HG02623 (cell line): ENCODE measurements around the gene AMZ2.
"Not testable (repeated sequence)": the region's sequence is repeated elsewhere in the genome, so short reads cannot be mapped to it uniquely, and the experiment has no call there.

Experiments used
- ATAC-seq: cut with Tn5 transposase; IDR thresholded peaks from one replicate; pipeline ENCODE4 v1.9.1; 2021; ENCODE audit warnings: moderate library complexity; ENCODE audit not compliant: unreplicated experiment

The AMZ2 gene

DNA sequence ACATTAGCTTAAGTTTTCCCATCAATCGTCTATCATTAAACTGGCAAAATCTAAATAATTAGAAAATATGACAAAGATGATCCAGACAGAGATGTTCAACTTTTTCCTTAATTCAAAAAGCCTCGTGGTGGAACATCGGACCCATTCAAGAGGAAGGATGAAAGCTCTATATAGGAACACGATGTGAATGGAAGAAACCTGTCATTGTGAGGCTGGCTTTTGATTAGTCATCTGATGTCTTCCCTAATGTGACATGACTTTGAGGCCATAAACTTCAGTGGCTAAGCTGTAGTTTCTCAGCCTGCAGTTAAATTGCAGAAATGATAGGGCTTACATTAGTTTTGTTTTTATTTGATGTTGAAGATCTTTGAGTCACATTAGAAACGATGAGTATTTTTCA lies 1.0 kb downstream of the AMZ2 start:
- ATAC-seq: no peak

DNA sequence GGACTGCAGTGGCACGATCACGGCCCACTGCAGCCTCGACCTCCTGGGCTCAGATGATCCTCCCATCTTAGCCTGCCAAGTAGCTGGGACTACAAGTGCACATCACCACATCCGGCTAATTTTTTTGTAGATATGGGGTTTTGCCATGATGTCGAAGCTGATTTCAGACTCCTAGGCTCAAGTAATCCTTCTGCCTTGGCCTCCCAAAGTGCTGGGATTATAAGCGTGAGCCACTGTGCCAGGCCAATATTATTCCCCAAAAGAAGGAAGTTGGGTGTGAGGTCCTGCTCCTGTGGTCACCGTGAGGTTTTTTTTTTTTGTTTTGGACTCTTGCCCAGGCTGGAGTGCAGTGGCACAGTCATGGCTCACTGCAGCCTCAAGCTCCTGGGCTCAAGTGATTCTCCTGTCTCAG lies 1.5 kb downstream of the AMZ2 start:
- no peak for ATAC-seq

DNA sequence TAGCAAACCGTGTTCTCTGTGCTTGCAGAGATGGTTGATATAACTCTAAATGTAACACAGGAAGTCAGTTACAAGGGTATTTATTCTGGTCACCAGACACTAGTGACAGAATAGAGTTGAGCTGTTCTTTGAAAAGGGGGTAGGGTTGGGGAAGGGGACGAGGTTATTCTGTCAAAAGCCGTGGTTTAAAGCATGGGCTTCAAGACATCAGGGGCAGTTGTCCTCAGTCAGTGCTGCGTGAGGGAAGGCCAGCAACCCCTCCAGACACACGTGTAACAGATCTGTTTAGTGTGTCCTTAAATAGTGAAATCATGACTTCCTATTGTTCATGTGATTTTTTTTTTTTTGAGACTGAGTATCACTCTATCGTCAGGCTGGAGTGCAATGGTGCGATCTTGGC lies 5.6 kb downstream of the AMZ2 start:
- ATAC-seq: not testable (repeated sequence)

DNA sequence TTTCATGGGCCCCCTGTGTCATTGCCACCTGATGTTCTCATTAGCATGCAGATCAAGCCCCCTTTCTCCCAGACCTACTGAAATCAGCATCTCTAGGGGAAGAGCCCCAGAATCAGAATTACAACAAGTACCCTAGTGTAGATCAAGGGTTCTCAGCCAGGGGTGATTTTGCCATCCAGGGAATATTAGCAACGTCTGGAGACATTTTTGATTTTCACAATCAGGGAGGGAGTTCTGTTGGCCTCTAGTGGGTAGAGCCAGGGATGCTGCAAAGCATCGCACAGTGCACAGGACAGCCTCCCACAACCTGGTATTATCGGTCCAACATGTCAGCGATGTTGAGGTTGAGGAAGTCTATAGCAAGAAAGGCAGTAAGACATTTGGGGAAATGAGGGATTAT lies 7.3 kb downstream of the AMZ2 start:
- no peak for ATAC-seq

DNA sequence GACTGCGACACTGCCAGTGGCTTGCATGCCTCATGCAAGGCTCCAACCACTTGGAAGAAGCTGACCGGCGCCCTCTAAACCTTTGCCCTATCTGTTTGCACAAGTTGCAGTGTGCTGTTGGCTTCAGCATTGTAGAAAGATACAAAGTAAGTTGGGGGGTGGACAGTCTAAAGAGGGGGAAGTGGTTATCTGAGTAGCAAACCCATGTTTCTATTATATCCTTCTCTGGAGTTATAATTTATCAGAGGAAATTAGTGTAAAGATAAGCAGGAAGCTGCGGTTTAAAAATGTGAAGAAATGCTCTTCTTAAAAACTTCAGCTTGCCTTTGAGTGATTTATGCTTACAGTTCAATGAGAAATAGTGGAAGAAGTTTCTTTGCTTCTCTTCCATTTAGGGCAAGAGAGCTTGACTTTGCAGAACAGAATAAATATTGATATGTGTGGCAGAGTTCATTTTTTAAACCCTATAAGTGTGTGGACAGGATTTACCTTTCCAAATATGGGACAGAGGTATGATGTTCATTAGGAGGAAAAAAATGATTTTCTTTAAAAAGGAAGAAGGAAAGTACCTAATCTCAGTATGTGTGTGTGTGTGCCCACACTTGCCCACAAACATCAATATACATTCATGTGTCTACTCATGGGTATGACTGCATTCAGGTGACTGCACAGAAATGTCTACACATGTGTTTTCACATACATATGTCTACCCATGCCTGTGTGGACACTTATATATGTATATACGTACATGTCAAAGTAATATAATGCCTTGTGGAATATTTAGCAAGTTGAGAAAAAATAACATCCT lies 8.1 kb downstream of the AMZ2 start:
- no peak for ATAC-seq

DNA sequence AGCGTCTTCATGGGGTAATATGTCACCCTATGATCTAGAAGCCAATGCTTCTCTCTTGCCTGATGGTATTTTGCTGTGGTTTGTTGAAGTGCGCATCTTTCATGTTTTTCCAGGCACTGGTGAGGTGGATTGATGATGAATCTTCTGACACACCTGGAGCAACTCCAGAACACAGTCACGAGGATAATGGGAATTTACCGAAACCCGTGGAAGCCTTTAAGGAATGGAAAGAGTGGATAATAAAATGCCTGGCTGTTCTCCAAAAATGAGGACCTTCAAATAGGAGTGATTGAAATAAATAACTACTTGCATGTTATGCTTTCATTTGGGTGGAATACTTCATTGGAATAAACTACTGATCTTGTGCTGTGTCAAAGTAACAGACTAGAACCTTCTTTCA lies 8.9 kb downstream of the AMZ2 start:
- ATAC-seq: not testable (repeated sequence)

DNA sequence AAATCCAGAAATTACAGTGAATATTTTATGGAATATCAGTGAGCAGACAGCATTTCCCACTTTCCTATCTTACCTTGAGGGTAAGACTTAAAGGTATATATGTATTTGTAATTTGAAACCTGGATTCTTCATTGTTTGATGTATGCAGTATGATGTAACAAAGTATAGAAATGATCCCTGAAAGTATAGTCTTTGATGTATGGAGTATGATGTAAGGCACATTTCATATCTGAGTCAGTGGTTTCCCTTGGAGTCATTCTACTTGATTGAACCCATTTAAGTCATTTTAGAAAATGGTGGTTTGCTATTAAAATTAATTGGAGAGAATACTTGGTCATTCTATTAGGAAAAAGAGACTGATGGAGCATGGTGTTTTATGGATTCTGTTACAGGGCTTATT lies 10.1 kb downstream of the AMZ2 start:
- no peak for ATAC-seq

DNA sequence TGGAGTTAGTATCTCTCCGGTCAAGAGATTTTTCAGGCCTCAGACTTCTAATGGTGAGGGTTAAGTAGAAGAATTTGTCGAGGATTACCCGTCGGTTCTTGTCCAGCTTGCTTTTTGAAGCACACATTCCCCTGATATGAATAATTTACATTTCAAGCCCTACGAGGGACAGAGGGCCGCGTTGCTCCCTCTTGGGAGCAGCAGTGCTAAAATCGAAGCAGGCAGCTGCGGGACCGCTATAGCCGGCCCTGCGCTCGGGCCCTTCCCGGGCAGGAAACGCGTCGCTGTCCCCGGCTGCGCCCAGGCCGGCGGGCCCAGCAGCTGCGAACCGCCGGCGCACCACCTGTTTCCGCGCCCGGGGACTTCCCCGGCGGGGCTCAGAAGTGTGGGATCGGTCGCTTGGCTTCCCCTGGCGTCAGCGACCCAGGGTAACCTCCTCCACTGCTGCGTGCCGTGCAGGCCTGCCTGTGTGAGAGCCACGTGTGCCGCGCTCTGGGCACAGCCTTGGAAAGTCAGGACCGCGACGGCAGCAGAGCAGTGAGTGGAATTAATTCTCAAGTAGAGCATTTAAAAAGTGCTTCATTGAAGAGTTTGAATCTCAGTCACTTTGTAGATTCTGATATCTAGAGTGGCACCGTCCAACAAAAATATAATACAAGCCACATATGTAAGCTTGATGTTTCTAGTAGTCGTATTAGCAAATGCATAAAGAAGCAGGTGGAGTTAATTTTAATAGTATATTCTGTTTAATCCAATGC lies 11.2 kb downstream of the AMZ2 start:
- peak; percentile 84 for ATAC-seq

DNA sequence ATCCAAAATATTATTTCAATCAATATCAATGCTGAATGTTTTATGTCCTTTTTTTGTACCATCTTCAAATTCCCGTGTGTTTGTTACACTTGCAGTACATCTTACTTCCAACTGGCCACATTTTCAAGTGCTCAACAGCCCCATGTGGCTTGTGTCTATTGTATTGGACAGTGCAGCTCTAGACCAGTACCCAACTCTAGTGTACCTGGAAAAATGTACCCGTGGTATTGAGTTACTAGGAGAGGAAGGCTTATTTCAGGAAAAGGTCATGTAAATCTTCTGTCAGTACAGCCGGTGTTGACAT lies 11.8 kb downstream of the AMZ2 start:
- not testable (repeated sequence) for ATAC-seq

DNA sequence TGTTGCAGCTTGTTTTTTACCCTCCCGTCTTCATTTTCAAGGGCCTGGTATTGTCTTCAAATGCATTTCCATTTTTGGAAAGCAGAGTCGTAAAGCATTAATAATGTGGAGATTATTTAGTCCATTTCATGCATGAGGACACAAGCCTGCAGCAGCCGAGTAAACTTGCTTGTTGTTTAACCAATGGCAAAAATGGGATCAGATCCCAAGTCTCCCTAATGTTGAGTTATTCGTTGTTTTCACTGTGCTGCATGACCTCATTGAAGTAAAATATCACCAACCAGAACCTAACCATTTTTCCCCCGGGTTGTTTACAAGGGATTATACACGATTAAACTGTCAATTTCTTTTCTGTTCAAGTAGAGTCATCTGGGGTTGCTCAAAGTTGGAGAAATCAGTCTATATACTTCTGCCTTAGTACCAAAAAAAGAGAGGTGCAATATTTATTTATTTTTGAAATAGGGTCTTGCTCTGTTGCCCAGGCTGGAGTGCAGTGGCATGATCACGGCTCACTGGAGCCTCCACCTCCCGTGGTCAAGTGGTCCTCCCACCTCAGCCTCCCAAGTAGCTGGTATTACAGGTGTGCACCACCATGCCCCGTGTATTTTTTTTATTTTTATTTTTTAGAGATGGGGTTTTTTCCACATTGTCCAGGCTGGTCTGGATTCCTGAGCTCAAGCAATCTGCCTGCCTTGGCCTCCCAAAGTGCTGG lies 12.4 kb downstream of the AMZ2 start:
- no peak for ATAC-seq

DNA sequence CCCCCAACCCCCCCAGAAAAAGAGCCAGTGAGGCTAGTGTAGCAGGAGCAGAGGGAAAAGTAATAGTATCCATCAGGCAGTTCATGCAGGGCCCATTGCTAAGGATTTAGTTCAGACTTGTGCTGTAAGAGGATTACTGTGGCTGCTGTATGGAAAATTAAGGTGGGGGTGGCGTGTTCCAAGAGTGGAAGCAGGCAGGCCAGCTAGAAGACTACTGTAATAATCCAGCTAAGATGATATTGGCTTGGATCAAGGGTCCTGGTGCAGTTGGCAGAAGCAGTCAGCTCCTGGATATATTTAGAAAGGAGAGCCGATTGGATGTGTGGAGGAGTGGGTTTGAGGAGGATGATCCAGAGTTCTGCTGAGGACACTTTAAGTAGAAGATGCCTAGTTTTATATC lies 14.6 kb downstream of the AMZ2 start:
- not testable (repeated sequence) for ATAC-seq

DNA sequence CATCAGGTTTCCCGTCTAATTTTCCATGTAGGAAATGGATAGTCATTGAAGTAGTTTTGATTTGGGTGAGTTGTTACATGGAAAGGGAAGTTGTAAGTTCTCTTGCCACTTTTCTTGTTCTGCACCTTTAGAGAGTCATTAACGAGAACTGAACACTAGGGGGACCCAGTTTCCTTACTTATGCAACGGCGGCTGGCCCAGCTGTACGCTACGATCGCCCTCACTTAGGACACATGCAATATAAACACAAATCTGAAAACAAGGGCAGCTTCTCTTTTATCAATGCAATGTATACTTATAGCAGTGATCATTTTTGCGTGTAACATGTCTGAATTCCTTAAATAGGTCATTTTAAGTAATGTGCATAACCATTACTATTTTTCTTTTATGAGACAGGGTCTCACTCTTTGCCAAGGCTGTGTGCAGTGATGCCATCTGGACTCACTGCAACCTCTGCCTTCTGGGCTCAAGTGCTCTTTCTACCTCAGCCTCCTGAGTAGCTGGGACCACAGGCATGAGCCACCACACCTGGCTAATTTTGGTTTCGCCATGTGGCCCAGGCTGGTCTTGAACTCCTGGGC lies 15.3 kb downstream of the AMZ2 start:
- ATAC-seq: peak; percentile 43

DNA sequence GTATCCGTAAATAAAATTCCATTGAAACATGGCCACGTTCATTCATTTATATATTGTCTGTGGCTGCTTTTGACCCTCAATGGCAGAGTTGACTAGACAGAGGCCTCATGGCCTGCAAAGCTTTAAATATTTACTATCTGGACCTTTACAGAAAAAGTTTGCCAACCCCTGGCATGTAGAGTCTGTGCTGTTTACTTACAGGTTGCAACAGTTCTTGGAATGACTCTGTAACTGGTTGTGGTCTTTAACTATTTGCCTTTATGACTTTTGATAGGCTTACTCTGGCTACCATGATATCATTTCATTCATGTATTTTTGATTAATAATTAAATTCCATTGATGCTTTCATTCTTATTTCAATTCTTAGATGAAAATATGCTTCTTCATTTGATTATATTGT lies 18.0 kb downstream of the AMZ2 start:
- ATAC-seq: not testable (repeated sequence)

DNA sequence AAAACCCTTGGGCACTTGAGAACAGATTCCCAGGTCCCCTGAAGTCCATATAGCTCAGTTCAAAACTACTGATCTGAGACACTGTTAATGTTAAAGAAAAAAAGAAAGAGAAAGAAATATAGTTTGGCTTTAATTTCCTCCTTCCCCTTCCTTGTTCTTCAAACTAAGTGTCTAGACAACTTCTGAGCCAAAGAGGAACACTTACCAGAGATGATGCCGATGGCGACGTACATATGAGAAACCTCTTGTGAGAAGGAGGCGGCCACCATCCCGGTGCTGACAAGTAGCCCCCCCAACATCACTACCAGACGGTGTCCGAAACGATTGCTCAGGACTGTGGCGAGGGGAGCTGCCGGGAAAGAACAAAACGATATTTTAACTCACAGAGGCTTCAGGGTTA lies 25.9 kb downstream of the AMZ2 start:
- no peak for ATAC-seq

DNA sequence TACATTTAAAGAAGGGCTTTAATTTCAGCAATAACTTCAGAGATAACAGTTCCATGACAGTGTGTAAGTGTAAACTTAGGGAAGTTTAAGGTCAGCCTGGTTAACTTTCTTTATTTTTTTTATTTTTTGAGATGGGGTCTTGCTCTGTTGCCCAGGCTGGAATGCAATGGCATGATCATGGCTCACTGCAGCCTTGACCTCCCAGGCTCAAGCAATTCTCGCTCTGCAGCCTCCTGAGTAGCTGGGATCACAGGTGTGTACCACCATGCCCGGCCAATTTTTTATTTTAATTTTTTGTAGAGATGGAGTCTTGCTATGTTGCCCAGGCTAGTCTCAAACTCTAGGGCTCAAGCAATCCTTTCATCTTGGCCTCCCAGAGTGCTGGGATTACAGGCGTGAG lies 28.5 kb downstream of the AMZ2 start:
- not testable (repeated sequence) for ATAC-seq

DNA sequence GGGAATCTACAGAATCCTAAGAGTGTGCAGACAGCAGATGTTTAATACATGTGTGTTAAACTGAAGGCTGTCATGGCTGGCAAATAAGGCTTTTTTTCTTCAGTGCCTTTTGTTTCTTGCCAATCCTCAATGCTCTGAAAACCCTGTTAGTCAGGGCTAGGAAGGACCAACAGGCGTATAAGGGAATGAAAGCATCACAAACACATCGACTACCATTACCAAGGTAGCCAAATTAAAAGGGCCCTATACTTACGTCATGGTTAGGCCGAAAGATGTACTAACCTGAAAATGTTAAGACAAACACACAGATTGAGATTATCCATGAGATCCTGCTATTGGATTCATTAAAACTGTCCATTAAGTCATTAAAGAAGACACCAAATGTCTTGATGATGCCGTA lies 30.0 kb downstream of the AMZ2 start:
- no peak for ATAC-seq

DNA sequence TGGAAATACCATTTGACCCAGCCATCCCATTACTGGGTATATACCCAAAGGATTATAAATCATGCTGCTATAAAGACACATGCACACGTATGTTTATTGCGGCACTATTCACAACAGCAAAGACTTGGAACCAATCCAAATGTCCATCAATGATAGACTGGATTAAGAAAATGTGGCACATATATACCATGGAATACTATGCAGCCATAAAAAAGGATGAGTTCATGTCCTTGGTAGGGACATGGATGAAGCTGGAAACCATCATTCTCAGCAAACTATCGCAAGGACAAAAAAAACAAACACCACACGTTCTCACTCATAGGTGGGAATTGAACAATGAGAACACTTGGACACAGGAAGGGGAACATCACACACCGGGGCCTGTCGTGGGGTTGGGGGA lies 34.1 kb downstream of the AMZ2 start:
- not testable (repeated sequence) for ATAC-seq

DNA sequence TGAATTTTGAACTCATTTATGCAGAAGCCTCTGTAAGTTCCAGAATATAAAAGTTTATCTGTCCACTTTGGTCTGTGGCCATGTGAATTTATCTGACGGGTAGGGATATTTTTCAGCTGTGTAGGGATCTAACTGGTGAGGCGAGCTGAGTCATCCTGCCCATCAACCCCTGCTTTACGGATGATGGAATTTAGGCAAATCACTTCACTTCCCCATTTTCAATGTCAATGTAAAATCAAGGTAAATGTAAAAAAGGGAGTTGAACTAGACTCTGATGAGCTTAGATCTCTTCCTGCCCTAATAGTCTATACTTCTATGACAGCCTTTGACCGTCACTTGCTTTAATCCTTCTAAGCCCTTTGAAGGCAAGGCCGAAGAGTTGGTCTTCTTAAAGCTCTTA lies 40.5 kb downstream of the AMZ2 start:
- no peak for ATAC-seq

DNA sequence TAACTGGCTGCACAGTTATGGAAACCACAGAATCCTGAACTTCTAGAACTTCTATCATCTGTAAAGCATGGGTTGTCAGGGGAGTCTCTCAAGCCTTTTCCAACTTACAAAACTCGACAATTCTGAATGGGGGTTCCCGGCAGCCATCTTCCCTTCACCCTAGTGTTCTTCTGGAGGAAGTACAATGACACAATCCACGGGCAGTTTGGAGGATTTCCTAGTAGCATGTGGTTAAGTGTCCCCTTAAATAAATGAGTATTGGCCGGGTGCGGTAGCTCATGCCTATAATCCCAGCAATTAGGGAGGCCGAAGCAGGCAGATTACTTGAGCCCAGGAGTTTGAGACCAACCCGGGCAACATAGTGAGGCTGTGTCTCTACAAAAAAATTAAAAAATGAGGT lies 41.0 kb downstream of the AMZ2 start:
- no peak for ATAC-seq

DNA sequence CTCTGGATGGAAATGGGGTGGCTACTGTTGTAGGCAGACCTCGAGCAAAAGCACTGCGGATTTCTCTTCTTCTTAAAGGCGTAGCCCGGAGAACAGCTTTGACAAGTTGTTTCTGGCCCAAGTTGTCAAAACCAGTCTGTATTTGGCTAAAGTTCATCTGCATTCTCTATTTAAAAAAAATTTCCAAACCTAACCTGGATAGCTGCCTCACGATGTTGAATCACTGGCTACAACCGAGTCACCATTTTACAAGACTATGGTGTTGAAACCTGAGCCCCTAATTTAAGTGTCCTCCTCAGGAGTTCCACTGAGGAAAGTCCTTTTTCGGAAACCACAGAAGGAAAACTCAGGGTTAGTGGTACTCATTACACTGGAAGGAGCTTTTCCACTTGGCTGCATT lies 41.6 kb downstream of the AMZ2 start:
- no peak for ATAC-seq

DNA sequence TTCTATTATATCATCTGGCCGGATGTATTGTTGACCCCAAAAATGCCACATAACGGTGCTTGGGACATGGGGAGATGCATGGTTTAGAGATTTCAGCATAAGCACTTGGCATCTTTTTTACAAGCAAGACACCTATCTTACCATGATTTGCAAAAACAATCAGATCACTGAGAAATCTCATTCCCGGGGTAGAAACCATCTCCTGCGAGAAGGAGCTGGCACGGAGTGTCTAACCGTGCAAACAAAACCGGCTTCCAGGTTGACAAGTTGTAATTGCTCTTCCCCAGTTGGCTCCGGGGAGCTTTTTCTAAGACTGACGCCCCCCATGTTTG lies 42.1 kb downstream of the AMZ2 start:
- ATAC-seq: no peak
